HG03103 (cell line): Measurements from ENCODE around the gene FAM186B.

ENCODE experiments used
- ATAC-seq: cut with Tn5 transposase; IDR thresholded peaks from one replicate; pipeline ENCODE4 v1.9.1; 2021; ENCODE audit warnings: low read depth; ENCODE audit not compliant: unreplicated experiment

FAM186B gene

GRCh38 chr12:49553512-49554088 lies 51.8 kb downstream of the FAM186B start:
- ATAC-seq: no peak

GRCh38 chr12:49552899-49553298 lies 52.5 kb downstream of the FAM186B start:
- no peak for ATAC-seq

GRCh38 chr12:49552425-49552824 lies 53.0 kb downstream of the FAM186B start:
- ATAC-seq: no peak

GRCh38 chr12:49552014-49552413 lies 53.4 kb downstream of the FAM186B start:
- no peak for ATAC-seq

- no peak for ATAC-seq
These were observed 54.7 kb downstream of the FAM186B start for GRCh38 chr12:49550693-49551252.

- ATAC-seq: no peak
These were observed 55.4 kb downstream of the FAM186B start for GRCh38 chr12:49549735-49550692.

- ATAC-seq: no peak
These were observed 56.4 kb downstream of the FAM186B start for GRCh38 chr12:49548822-49549648.

- no peak for ATAC-seq
These were observed 57.0 kb downstream of the FAM186B start for GRCh38 chr12:49548481-49548821.

GRCh38 chr12:49547090-49547690 lies 58.2 kb downstream of the FAM186B start:
- ATAC-seq: no peak

GRCh38 chr12:49546481-49546880 lies 59.0 kb downstream of the FAM186B start:
- no peak for ATAC-seq

- no peak for ATAC-seq
These were observed 59.6 kb downstream of the FAM186B start for GRCh38 chr12:49545815-49546214.

- no peak for ATAC-seq
These were observed 61.3 kb downstream of the FAM186B start for GRCh38 chr12:49543914-49544815.

- no peak for ATAC-seq
These were observed 62.1 kb downstream of the FAM186B start for GRCh38 chr12:49543221-49543913.

GRCh38 chr12:49542592-49543160 lies 62.8 kb downstream of the FAM186B start:
- no peak for ATAC-seq

GRCh38 chr12:49541911-49542505 lies 63.4 kb downstream of the FAM186B start:
- ATAC-seq: no peak

- ATAC-seq: no peak
These were observed 64.1 kb downstream of the FAM186B start for GRCh38 chr12:49541140-49541861.
